GM12878 (cell line): Measurements from ENCODE around the gene LDLRAP1. TPM values are rescaled to one million over a fixed set of nuclear protein-coding genes. Genes with fewer than 3 reads are reported as not detected.

Experiments used
- ATAC-seq: fragments of 200-7000 bp; cut with Tn5 transposase; 3 replicates; pipeline ENCODE4 v1.9.1; 2020; ENCODE audit warnings: mild to moderate bottlenecking, moderate library complexity
- BruUV-seq: library from RNA; stranded (reverse); fragments of 400-500 nt; replicated peaks from 2 replicates; lab custom pipeline; 2021; lab: Mats Ljungman, UMichigan
- CTCF ChIA-PET: fragments of 300-600 bp; sonication (Branson Sonifier 250); formaldehyde crosslinking; extraction: SDS; loops from one replicate; lab custom pipeline; 2021; ENCODE audit warnings: inconsistent platforms; lab: Yijun Ruan, JAX
- POLR2A ChIA-PET: fragments of 350-600 bp; formaldehyde crosslinking; extraction: SDS; loops from one replicate; lab custom pipeline; 2021; ENCODE audit warnings: inconsistent platforms; lab: Charles Lee
- RAD21 ChIA-PET: fragments of 300-600 bp; sonication (Branson Sonifier 250); formaldehyde crosslinking; loops from one replicate; lab custom pipeline; 2023; ENCODE audit warnings: antibody characterized with exemption; ENCODE audit not compliant: unreplicated experiment; lab: Charles Lee
- SMC1A ChIA-PET: fragments of 300-600 bp; sonication (Branson Sonifier 250); formaldehyde crosslinking; loops from one replicate; lab custom pipeline; 2023; ENCODE audit not compliant: unreplicated experiment, uncharacterized antibody; lab: Charles Lee
- DNase-seq: peaks from one replicate; pipeline ENCODE4 v3.0.0-alpha.2; 2011; ENCODE audit warnings: low read depth, low spot score
- FAIRE-seq: peaks from 3 replicates; lab custom pipeline; 2011; peaks lifted over from hg19 to GRCh38; lab: Jason Lieb, UNC
- H2AFZ ChIP-seq: 2 replicates; pipeline ENCODE4 v1.6.0; 2011; ENCODE audit warnings: low read depth, low read length, control low read depth; ENCODE audit not compliant: control insufficient read depth
- H3K27ac ChIP-seq: 2 replicates; pipeline ENCODE4 v1.5.1; 2011; ENCODE audit warnings: control low read depth; ENCODE audit not compliant: control insufficient read depth, insufficient read depth
- H3K27me3 ChIP-seq, 2 experiments: replicated peaks in 1 of 2; 2 replicates each; pipeline versions ENCODE4 v1.6.0 to v1.6.1; 2011; ENCODE audit warnings: low read length in 1 of 2; ENCODE audit not compliant: control insufficient read depth in 2 of 2, insufficient read depth in 2 of 2
- H3K36me3 ChIP-seq, 2 experiments: 2 replicates each; pipeline ENCODE4 v1.5.1; 2011; ENCODE audit warnings: low read length in 1 of 2; ENCODE audit not compliant: control insufficient read depth in 2 of 2, insufficient read depth in 2 of 2
- H3K4me1 ChIP-seq: 2 replicates; pipeline ENCODE4 v1.6.1; 2011; ENCODE audit warnings: mild to moderate bottlenecking, low read length, moderate library complexity, mixed read lengths; ENCODE audit not compliant: control insufficient read depth, insufficient read depth
- H3K4me2 ChIP-seq: 2 replicates; pipeline ENCODE4 v1.6.0; 2011; ENCODE audit warnings: control low read depth; ENCODE audit not compliant: control insufficient read depth, insufficient read depth
- H3K4me3 ChIP-seq: fragments of 200-600 bp; sonication (generic); 2 replicates; pipeline ENCODE4 v1.5.1; 2016
- H3K79me2 ChIP-seq: 2 replicates; pipeline ENCODE4 v1.6.0; 2011; ENCODE audit warnings: low read length; ENCODE audit not compliant: control insufficient read depth, insufficient read depth
- H3K9ac ChIP-seq: 2 replicates; pipeline ENCODE4 v1.8.0; 2011; ENCODE audit warnings: low read length, control low read depth, mixed read lengths; ENCODE audit not compliant: control insufficient read depth, insufficient read depth
- H3K9me3 ChIP-seq: replicated peaks from 3 replicates; pipeline ENCODE4 v1.5.1; 2011; ENCODE audit warnings: mild to moderate bottlenecking, low read length; ENCODE audit not compliant: control insufficient read depth, insufficient read depth
- H4K20me1 ChIP-seq: 2 replicates; pipeline ENCODE4 v1.6.0; 2011; ENCODE audit not compliant: control insufficient read depth, insufficient read depth
- ATF2 ChIP-seq: IDR thresholded peaks from 2 replicates; pipeline ENCODE4 v1.6.1; 2012; ENCODE audit warnings: low read length, inconsistent platforms
- CEBPB ChIP-seq, 2 experiments: fragments of 150-350 bp in 1 of 2; IDR thresholded peaks; 2 replicates each; pipeline ENCODE4 v1.6.1; 2012 to 2014; ENCODE audit warnings: low read depth in 2 of 2, low read length in 2 of 2, borderline replicate concordance in 1 of 2, inconsistent platforms in 1 of 2
- CUX1 ChIP-seq: IDR thresholded peaks from 2 replicates; pipeline ENCODE4 v1.6.1; 2012; ENCODE audit warnings: improper control_type of control experiment, low read depth, low read length; ENCODE audit not compliant: insufficient replicate concordance
- EP300 ChIP-seq, 2 experiments: fragments of 150-350 bp in 1 of 2; IDR thresholded peaks; 2 replicates each; pipeline ENCODE4 v1.6.1; 2011 to 2012; ENCODE audit warnings: low read depth in 2 of 2, low read length in 2 of 2, borderline replicate concordance in 1 of 2, improper control_type of control experiment in 1 of 2, inconsistent platforms in 1 of 2; ENCODE audit not compliant: control insufficient read depth in 1 of 2
- FOS ChIP-seq: IDR thresholded peaks from 3 replicates; pipeline ENCODE4 v1.6.1; 2011; ENCODE audit warnings: borderline replicate concordance; ENCODE audit not compliant: insufficient read length; ENCODE audit errors: extremely low read depth
- FOXK2 ChIP-seq: fragments of 450-650 bp; IDR thresholded peaks from 2 replicates; pipeline ENCODE4 v1.6.1; 2017; ENCODE audit warnings: mild to moderate bottlenecking, moderate library complexity
- JUND ChIP-seq: IDR thresholded peaks from 2 replicates; pipeline ENCODE4 v1.6.1; 2012; ENCODE audit warnings: low read depth, mild to moderate bottlenecking, low read length, improper control_type of control experiment, moderate library complexity
- NFXL1 ChIP-seq: fragments of 450-650 bp; IDR thresholded peaks from 2 replicates; pipeline ENCODE4 v1.6.1; 2017; ENCODE audit warnings: antibody characterized with exemption, mild to moderate bottlenecking, borderline replicate concordance
- POLR2AphosphoS5 ChIP-seq: IDR thresholded peaks from 2 replicates; pipeline ENCODE4 v1.6.1; 2011; ENCODE audit warnings: mild to moderate bottlenecking, low read length, inconsistent platforms
- REST ChIP-seq: IDR thresholded peaks from 2 replicates; pipeline ENCODE4 v1.6.1; 2012; ENCODE audit warnings: mild to moderate bottlenecking, low read depth, low read length
- YBX1 ChIP-seq: fragments of 450-650 bp; IDR thresholded peaks from 2 replicates; pipeline ENCODE4 v1.6.1; 2016; ENCODE audit warnings: antibody characterized with exemption
- ZNF384 ChIP-seq: IDR thresholded peaks from 2 replicates; pipeline ENCODE4 v1.6.1; 2012; ENCODE audit warnings: low read depth, mild to moderate bottlenecking, low read length, improper control_type of control experiment, borderline replicate concordance
- ZZZ3 ChIP-seq: IDR thresholded peaks from 2 replicates; pipeline ENCODE4 v1.6.1; 2011; ENCODE audit warnings: low read depth; ENCODE audit not compliant: control insufficient read depth, insufficient read length
- WGBS: methylation state at CpG from one replicate; pipeline ENCODE4 v1.1.6; 2016; ENCODE audit warnings: low lambda C conversion rate; ENCODE audit not compliant: insufficient replicate concordance, insufficient coverage; ENCODE audit errors: missing lambda C conversion rate; 5-methylcytosine and 5-hydroxymethylcytosine counted together
- in situ Hi-C: fragments of 300-500 bp; cut with MboI; formaldehyde crosslinking; loops from 9 replicates; pipeline ENCODE4 v1.14.3; 2018; ENCODE audit warnings: mixed read lengths
- intact Hi-C: fragments of 100-400 bp; cut with micrococcal nuclease; formaldehyde crosslinking; loops from one replicate; pipeline ENCODE4 v1.14.2; 2022; ENCODE audit not compliant: unreplicated experiment
- polyA plus RNA-seq, 11 experiments: library from polyadenylated mRNA; depleted of rRNA in 4 of 11; unstranded in 6 of 11; stranded (reverse) in 5 of 11; fragments of >200 nt; fragmentation: Nextera tagmentation in 4 of 11; fragmentation: Illumina TruSeq in 1 of 11; extraction: Ambion mirVana in 4 of 11; extraction: Trizol in 1 of 11; gene quantifications; 1 replicate in 1 of 11; 2 replicates in 10 of 11; pipeline versions ENCODE4 v1.2.1 to v1.2.3, GENCODE V29; 2011 to 2016; ENCODE audit warnings: inconsistent platforms in 2 of 11, missing spikeins in 2 of 11, low read depth in 1 of 11
- total RNA-seq, 4 experiments: library from RNA; depleted of rRNA in 3 of 4; stranded (reverse); fragments of >200 nt in 3 of 4; fragmentation: Illumina TruSeq in 1 of 4; extraction: Trizol in 1 of 4; gene quantifications; 2 replicates each; pipeline versions ENCODE4 v1.2.1 to v1.2.3, GENCODE V29; 2013 to 2021

Gene LDLRAP1
- total and polyA plus RNA-seq, 10 of the 15 experiments (the other 5 are each of a cell fraction or from before 2014, with no cell fraction given) = 0.43 to 37.6 (median 22.0) TPM

GRCh38 chr1:25527226-25527846 lies 16.1 kb upstream of the LDLRAP1 start:
- FAIRE-seq (no peak), DNase-seq (no peak), ATAC-seq (no peak)
- Histone ChIP-seq H3K27ac (no peak overlapping the region), H2AFZ (no peak overlapping the region), H3K36me3 (no peaks in the 10 kb centered on the region), H3K4me3 (no peak overlapping the region), H4K20me1 (no peaks in the 10 kb centered on the region), H3K4me1 (no peaks in the 10 kb centered on the region), H3K9ac (no peak overlapping the region), H3K9me3 (no peaks in the 10 kb centered on the region), H3K79me2 (no peaks in the 10 kb centered on the region), H3K4me2 (no peak overlapping the region), H3K27me3 (no peaks in the 10 kb centered on the region; a peak in 1 of 4 replicates)
- intact Hi-C loops (loop anchor here (10.0 kb wide), 1 partner anchor 243 kb away; no protein-coding TSS in a partner anchor), in situ Hi-C loops (no loop called here)
- RAD21 ChIA-PET = interaction anchor here (1.0 to 1.2 kb wide), 3 partner anchors 11 to 276 kb away, joined by 3 read pairs; no protein-coding TSS in a partner anchor
- CTCF ChIA-PET = no interaction called here
- POLR2A ChIA-PET = no interaction called here
- 42% methylated on average over 12 of the region's 12 CpGs for WGBS
- no TSS peak for BruUV-seq
- SMC1A ChIA-PET = interaction anchor here (1.4 kb wide), 2 partner anchors 14 to 17 kb away, joined by 3 to 4 read pairs; no protein-coding TSS in a partner anchor
- TF ChIP-seq YBX1 = no peak
- no peak for TF ChIP-seq CUX1
- no peak for TF ChIP-seq JUND
- no peak for TF ChIP-seq NFXL1
- no peak for TF ChIP-seq EP300 (IDR thresholded peaks at IDR 0.05; ENCODE audit: borderline replicate concordance in 1 of 2, control insufficient read depth in 1 of 2, low read depth in 2 of 2, low read length in 2 of 2)
- no peak for TF ChIP-seq ZZZ3
- TF ChIP-seq ATF2 = no peak
- TF ChIP-seq REST = no peak
- no peak for TF ChIP-seq ZNF384
- TF ChIP-seq POLR2AphosphoS5 = no peak
- TF ChIP-seq FOXK2 = no peak
- TF ChIP-seq FOS = no peak
- TF ChIP-seq CEBPB (IDR thresholded peaks at IDR 0.05; ENCODE audit: borderline replicate concordance in 1 of 2, low read depth in 2 of 2, low read length in 2 of 2) = no peak
